Fibroblast of lung (primary cell): ENCODE measurements around the gene FOXI3. TPM values are rescaled to one million over a fixed set of nuclear protein-coding genes. Genes with fewer than 3 reads are reported as not detected.

Experiments used
- DNase-seq, 2 donors: peaks; one replicate each; pipeline versions ENCODE4 v3.0.0 to v3.0.0-alpha.2; 2010; ENCODE audit warnings: low read depth in 2 of 2
- H2AFZ ChIP-seq: 2 replicates; pipeline ENCODE4 v1.5.1; 2012; ENCODE audit warnings: low read length, control low read depth, inconsistent platforms
- H3K27ac ChIP-seq: 2 replicates; pipeline ENCODE4 v1.5.1; 2011; ENCODE audit warnings: low read length, control low read depth; ENCODE audit not compliant: insufficient read depth
- H3K27me3 ChIP-seq: 2 replicates; pipeline ENCODE4 v1.5.1; 2011; ENCODE audit warnings: mild to moderate bottlenecking, low read length; ENCODE audit not compliant: control insufficient read depth, insufficient read depth
- H3K36me3 ChIP-seq: 2 replicates; pipeline ENCODE4 v1.5.1; 2011; ENCODE audit warnings: low read length; ENCODE audit not compliant: control insufficient read depth, insufficient read depth
- H3K4me1 ChIP-seq: 2 replicates; pipeline ENCODE4 v1.5.1; 2011; ENCODE audit warnings: low read length; ENCODE audit not compliant: control insufficient read depth, insufficient read depth; ENCODE audit errors: extremely low read depth
- H3K4me2 ChIP-seq: 2 replicates; pipeline ENCODE4 v1.5.1; 2011; ENCODE audit warnings: low read length, control low read depth; ENCODE audit not compliant: insufficient read depth; ENCODE audit errors: extremely low read depth
- H3K4me3 ChIP-seq, 4 experiments: fragments of 200-600 bp in 1 of 4; sonication (generic) in 1 of 4; replicated peaks in 1 of 4; 2 replicates each; pipeline ENCODE4 v1.5.1; 2011 to 2016; ENCODE audit warnings: low read length in 4 of 4, low read depth in 3 of 4, mild to moderate bottlenecking in 3 of 4, control low read depth in 2 of 4, inconsistent platforms in 1 of 4, mixed read lengths in 1 of 4; ENCODE audit not compliant: insufficient read depth in 1 of 4; ENCODE audit errors: control extremely low read depth in 1 of 4
- H3K79me2 ChIP-seq: 2 replicates; pipeline ENCODE4 v1.5.1; 2012; ENCODE audit warnings: mild to moderate bottlenecking, low read length, inconsistent platforms; ENCODE audit not compliant: control insufficient read depth, insufficient read depth
- H3K9ac ChIP-seq: 2 replicates; pipeline ENCODE4 v1.5.1; 2011; ENCODE audit warnings: mild to moderate bottlenecking, low read length, control low read depth; ENCODE audit not compliant: insufficient read depth
- H3K9me3 ChIP-seq: 2 replicates; pipeline ENCODE4 v1.5.1; 2012; ENCODE audit warnings: low read depth, low read length; ENCODE audit not compliant: control insufficient read depth, insufficient read depth
- H4K20me1 ChIP-seq: 2 replicates; pipeline ENCODE4 v1.5.1; 2011; ENCODE audit warnings: low read length; ENCODE audit not compliant: control insufficient read depth, insufficient read depth; ENCODE audit errors: extremely low read depth
- CTCF ChIP-seq, 2 donors: IDR thresholded peaks in 1 of 2; conservative IDR thresholded peaks in 1 of 2; 1 replicate in 1 of 2; 2 replicates in 1 of 2; pipeline ENCODE4 v1.5.1; 2011 to 2012; ENCODE audit warnings: low read length in 2 of 2, control low read depth in 1 of 2, inconsistent platforms in 1 of 2, low read depth in 1 of 2, mild to moderate bottlenecking in 1 of 2
- EZH2 ChIP-seq: IDR thresholded peaks from 2 replicates; pipeline ENCODE4 v1.5.1; 2012; ENCODE audit warnings: low read length, control low read depth, mild to moderate bottlenecking; ENCODE audit errors: missing control alignments
- polyA plus RNA-seq, 2 donors: library from polyadenylated mRNA; depleted of rRNA in 1 of 2; stranded (reverse) in 1 of 2; unstranded in 1 of 2; fragments of >200 nt; gene quantifications; 2 replicates each; pipeline ENCODE4 v1.2.1, GENCODE V29; 2011 to 2012; ENCODE audit warnings: missing spikeins in 1 of 2
- total RNA-seq: library from RNA; depleted of rRNA; stranded (reverse); fragments of >200 nt; gene quantifications from 2 replicates; pipeline ENCODE4 v1.2.1, GENCODE V29; 2014

Gene FOXI3
- total and polyA plus RNA-seq, 2 donors (not counting 1 experiment from before 2014, with no cell fraction given), result not detected

- H4K20me1 ChIP-seq, result no peaks in the 10 kb centered on the region
- no peak for DNase-seq
- no peaks in the 10 kb centered on the region for H3K27me3 ChIP-seq
- no peaks in the 10 kb centered on the region for H3K9me3 ChIP-seq
- H2AFZ ChIP-seq, result no peak overlapping the region
- H3K27ac ChIP-seq, result no peak overlapping the region
- H3K4me1 ChIP-seq, result no peaks in the 10 kb centered on the region
- no peaks in the 10 kb centered on the region for H3K36me3 ChIP-seq
- no peak overlapping the region for H3K4me2 ChIP-seq
- no peak overlapping the region for H3K9ac ChIP-seq
- H3K4me3 ChIP-seq, result no peak overlapping the region
- TF ChIP-seq EZH2 (no peak), CTCF (conservative IDR thresholded peaks at IDR 0.05 in 1 of 2, IDR thresholded peaks at IDR 0.05 in 1 of 2; ENCODE audit: low read depth in 1 of 2, low read length in 2 of 2) (no peak)
- no peaks in the 10 kb centered on the region for H3K79me2 ChIP-seq
Observed at GRCh38 chr2:88443353-88443938, 9.0 kb downstream of the FOXI3 start.

GRCh38 chr2:88442473-88442872, 10.0 kb downstream of the FOXI3 start:
- Histone ChIP-seq H3K4me3 (no peak overlapping the region), H3K9me3 (no peaks in the 10 kb centered on the region), H3K4me1 (no peaks in the 10 kb centered on the region), H3K4me2 (no peak overlapping the region), H3K79me2 (no peaks in the 10 kb centered on the region), H3K36me3 (no peaks in the 10 kb centered on the region), H4K20me1 (no peaks in the 10 kb centered on the region), H3K27me3 (no peaks in the 10 kb centered on the region), H3K27ac (no peak overlapping the region), H2AFZ (no peak overlapping the region), H3K9ac (no peak overlapping the region)
- no peak for DNase-seq
- TF ChIP-seq EZH2 (no peak), CTCF (conservative IDR thresholded peaks at IDR 0.05 in 1 of 2, IDR thresholded peaks at IDR 0.05 in 1 of 2; ENCODE audit: low read depth in 1 of 2, low read length in 2 of 2) (no peak)

- Histone ChIP-seq H3K4me2 (no peak overlapping the region), H3K9me3 (no peaks in the 10 kb centered on the region), H3K4me3 (no peak overlapping the region), H3K27me3 (no peaks in the 10 kb centered on the region), H3K79me2 (no peaks in the 10 kb centered on the region), H4K20me1 (no peaks in the 10 kb centered on the region), H3K9ac (no peak overlapping the region), H3K4me1 (no peaks in the 10 kb centered on the region), H3K36me3 (no peaks in the 10 kb centered on the region), H2AFZ (no peak overlapping the region), H3K27ac (no peak overlapping the region)
- TF ChIP-seq EZH2, result no peak
- TF ChIP-seq CTCF (conservative IDR thresholded peaks at IDR 0.05 in 1 of 2, IDR thresholded peaks at IDR 0.05 in 1 of 2; ENCODE audit: low read depth in 1 of 2, low read length in 2 of 2), result no peak
- DNase-seq, result no peak
Observed at GRCh38 chr2:88442061-88442460, 10.4 kb downstream of the FOXI3 start.
